T-helper 2 cell treated with Interferon-gamma antibody and Interleukin-4, amounts not matched to agents 100 ng/mL and 5 ng/mL, for 36 hours (primary cell): ENCODE measurements around the gene CCDC82. TPM values are rescaled to one million over a fixed set of nuclear protein-coding genes. Genes with fewer than 3 reads are reported as not detected.

Experiments
- intact Hi-C: fragments of 100-400 bp; cut with micrococcal nuclease; formaldehyde crosslinking; loops from one replicate; pipeline ENCODE4 v1.15.1; 2023
- total RNA-seq: library from RNA; stranded (reverse); gene quantifications from 2 replicates; pipeline ENCODE4 v1.2.3, GENCODE V29; 2022

Gene CCDC82
- total RNA-seq, 1 donor from 2014 or later = 39.9 TPM

DNA sequence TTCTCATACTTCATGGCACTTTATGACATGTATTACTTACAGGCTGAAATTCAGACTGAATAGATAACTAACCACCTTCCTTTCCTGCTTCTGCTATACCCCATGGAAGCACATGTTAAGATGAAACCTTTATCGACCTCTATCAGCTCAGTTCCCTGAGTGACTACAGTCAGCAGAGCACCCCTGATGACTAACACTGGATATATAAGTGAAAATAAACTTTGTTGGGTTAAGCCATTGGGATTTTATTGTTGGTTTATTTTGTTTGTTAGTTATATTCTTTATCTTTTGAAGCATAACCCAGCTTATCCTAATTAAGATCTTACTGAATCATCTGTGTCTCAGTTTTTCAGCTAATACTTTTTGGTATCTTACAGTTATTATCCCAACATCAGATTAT lies 23.7 kb downstream of the CCDC82 start:
- intact Hi-C loops = no loop called here

DNA sequence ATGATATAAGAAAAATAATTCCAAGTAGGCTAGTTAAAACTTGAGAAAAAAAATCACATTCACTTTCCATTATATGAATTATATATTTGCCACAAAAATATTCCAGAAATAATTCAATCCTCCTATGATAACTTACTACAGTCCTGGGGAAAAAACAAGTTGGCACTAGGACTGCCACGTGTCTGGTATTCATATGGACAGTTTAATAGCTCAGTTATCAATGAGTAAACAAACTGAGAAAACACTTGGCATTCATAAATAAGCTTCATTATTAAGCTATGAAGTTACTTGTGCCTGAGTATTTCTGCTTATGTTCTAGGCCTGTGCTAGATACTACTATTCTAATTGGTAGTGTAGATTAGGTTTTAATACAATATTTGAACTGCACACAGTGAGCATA lies 24.2 kb downstream of the CCDC82 start:
- intact Hi-C loops = no loop called here

DNA sequence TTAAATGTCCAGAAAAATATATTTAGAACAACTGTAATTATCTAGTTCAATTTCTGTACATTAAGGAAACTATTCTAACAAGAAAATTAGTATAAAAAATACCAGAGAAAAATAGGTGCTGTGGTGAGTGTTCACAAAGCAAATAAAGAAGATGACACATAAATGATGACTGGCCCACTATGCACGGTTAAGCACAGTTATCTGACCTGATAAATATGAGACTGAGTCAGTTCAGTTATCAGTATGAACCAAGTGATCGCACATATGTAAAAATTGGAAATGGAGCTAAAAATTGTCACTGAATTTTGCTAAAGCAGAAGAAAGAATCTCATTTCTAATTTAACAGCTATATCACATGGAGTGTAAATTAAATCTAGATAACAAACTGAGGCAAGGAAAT lies 27.9 kb downstream of the CCDC82 start:
- intact Hi-C loops = no loop called here

DNA sequence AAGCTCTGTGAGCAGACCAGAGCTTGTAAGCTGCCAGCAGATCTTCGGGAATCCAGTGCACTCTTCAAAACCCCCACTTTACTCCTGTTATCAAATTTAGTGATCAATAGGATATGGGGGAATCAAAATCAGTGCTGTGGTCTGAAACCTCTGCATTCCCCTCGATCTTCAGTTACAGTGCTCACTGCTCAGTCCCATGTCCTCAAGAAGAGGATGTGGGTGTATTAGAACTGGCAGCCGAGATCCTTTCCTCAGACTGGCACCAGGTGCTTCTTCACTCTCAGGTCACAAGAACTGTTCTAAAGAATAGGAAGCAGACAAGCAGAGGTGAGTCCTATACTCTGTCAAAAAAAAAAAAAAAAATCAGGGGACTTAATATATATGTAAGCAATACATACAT lies 31.4 kb downstream of the CCDC82 start:
- intact Hi-C loops = no loop called here

DNA sequence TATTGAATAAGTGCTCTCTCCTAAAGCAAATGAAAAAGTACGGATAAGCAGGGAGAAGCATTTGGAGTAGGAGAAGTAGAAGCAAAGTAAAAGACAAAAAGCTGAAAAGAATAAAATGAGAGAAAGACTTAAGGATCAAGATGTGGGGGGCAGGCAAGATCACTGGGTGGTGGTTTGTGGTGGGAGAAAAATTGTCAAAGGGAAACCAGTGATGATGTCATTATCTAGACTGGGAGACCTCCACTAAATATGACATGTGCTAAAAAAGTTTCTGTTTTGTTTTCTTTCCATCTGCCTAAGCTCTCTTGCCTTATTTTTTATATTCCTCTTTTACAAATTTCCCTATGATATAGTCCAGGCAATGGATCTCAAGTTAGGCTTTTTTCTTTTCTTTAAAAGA lies 31.9 kb downstream of the CCDC82 start:
- intact Hi-C loops = no loop called here

DNA sequence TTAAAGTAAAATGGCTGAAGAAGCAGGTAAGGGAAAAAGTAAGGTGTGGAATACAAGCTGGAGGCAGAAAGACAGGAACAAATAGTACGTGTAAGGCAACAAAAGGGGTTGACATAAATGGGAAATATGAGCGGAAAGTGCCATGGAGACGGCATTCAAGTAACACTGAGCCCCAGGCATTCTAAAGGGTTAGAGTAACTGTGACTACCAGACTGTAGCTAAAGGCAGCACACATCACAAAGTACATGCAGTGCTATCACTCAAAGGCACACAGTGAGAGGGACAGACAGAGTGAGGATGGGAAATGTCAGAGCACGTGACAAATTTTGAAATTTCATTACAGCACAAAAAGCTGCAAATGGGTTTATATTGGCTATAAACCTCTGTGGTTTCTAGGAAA lies 32.9 kb downstream of the CCDC82 start:
- intact Hi-C loops = no loop called here

DNA sequence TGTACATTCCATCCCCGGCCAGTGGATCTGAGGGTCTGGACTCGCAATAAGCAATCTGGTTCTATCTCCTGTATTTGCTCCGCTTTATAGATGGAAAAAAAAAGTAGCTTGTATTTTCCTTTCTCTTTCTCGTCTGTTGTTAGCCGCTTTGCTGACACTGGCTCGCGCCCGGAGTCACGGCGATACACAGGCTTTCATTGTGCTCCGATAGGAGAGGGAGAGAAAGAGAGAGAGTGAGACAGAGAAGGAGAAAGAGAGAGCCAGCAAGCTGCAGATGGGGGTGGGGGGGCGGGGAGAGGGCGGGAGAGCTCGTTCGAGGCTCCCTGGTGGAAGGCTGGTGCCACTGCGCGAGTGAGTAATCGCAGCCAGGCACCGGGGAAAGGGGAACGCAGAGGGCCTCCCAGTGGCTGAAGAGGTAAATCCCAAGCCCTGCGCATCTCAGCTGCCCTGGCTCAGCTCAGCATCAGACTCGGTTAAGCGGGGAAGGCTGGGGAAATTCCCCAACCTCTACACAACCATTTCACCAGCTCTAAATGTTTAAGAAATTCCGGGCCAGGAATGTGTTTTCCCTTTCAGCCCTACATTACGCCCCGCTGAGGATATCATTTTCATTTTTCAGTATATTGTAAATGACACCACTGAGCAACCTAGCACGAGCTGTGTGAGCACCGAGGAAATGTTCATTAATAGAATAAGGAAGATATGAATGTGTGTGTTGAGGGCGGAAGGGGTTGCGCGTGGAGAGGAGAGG lies 46.6 kb downstream of the CCDC82 start, which contains the start of gene MAML2:
MAML2 (minus strand) TSS at position 235 of the 751 bp plus-strand sequence. CDS start 1,300 bp downstream, outside the sequence.
- intact Hi-C loops = loop anchor here (1.0 to 10.0 kb wide), 10 partner anchors 85 to 553 kb away; partner anchors contain the start of genes CEP57 and MTMR2

DNA sequence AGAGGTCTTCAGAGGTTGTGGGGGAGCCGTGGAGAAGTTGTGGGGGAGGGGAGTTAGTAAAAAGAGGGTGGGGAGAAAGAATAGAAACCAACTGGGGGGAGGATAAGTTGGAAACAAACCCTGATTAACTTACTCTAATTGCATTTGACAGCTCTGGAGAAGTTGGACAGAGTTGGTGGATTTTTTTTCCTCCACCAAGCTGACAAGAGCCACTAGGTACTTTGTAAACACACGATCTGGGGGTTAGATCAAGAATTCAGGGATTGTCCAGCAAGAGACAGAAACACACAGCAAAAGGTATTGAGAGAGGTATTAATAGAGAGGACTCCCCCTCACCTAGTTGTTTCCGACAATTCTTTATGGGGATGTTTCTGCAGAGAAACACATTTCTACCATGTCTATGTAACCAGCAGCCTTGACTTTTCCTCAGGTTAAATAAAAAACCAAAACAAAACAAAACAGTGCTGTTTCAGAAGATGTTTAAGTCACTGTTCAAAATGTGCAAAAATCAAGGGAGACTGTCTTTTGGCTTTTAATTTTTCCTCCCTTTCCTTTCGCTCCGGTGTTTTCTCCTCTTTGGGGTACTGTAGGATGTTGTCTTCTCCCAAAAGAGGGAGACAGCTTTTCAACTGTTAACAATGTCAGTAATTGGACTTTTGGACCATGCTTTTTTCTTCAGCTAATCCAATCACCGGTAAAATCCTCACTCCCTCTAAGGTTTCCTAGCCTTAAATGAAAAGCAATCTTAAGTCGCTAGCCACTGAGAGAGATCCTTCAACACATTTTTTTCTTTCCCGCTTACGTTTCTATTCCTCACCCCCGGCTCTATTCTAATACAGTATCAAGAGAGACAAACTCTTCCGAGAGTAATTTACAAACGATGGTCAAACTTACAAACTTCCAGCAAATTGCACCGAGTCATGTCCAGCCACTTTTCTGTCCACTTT lies 47.4 kb downstream of the CCDC82 start:
- intact Hi-C loops = loop anchor here (1.0 to 10.0 kb wide), 4 partner anchors 99 to 417 kb away; partner anchors contain the start of gene MTMR2

DNA sequence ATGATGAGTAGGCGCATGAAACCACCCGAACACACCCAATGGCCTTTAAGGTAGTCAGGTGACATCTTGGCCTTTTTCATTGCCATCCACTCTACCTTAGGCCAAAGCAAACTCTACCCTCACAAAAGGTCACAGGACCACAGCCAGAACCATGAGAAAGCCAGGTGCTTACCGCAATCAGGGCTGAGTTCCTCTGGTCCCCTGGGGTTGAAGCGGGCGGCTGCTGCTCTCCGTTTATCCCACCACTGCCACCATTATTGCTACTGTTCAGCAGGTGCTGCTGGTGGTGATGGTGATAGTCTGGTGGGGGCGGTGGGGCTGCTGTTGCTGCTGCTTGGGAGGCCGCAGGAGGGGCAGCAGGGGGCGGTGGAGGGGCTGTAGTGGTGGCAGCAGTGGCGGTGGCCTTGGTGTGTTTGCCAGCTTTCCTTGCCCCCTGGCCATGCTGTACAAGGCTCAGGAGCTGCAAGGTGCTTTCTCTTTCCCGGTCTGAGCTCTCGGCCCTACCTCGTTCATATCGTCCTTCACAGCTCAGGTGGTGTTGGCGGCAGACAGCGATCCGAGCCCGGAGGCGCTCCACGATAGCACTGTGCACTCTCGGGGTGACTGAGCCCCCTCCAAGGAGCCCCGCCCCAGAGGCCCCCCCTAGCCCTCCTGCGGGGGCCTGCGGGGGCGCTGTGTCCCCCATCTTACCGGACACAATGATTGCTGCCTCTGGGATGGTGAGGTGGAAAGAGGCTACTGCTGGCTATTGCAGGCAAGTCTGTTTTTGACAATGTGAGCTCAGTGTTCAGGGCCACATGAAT lies 48.3 kb downstream of the CCDC82 start:
- intact Hi-C loops = loop anchor here (1.0 to 10.0 kb wide), 5 partner anchors 48 to 417 kb away; partner anchors contain the start of genes CCDC82 and MTMR2

DNA sequence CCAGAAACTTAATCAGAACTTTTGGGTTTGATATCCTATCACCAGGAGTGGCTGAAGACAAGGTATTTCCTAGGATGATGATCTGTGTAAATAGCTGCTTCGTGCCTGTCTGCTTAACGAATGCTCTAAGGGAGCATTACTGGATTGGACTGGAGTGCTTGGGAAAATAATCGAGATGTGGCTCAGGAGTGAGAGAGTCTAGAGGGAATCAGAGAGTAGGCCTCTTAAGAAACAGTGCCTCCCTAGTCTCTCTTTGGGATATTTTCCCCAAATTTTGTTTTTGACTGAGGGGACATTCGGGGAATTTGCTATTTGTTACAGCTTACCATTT lies 49.2 kb downstream of the CCDC82 start:
- intact Hi-C loops = loop anchor here (10.0 kb wide), 1 partner anchor 416 kb away; the partner anchor contains the start of gene MTMR2

DNA sequence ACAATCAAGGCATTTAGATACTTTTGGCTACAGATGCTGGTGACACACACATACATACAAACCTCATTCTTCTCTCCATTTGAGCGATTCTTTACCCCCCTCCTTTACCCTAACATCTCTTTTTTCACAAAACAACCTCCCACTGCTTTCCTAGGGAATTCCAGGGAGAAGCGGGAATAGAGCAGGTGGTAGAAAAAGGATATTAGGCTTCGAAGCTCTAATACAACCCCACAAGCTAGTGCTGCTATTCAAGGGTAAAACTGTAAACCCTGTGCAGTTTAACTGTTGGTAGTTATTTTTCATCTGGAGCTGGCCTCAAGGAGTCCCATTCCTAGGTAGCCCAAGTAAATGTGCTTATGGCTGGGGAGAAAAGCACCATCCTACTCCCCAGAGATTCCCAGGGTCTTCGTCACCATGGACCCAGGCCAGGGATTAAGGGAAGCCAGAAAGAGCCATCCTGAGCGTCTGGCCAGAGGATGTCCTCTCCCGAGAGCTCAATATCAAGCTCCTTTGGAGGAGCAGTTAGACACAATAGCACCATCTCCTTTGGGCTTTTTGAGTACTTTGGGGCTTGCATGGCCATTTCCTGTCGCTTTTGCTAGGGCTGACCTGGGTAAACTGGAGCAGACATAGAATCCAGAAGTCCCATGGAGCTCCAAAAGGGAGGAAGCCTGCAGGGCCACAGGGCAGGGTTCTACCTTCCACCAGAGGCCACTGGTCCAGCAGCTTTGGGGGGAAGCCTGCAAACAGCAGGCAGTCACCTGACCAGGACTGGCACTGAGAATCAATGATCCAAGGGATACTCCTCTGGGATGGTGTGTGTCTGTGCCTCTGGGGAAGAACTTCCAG lies 49.8 kb downstream of the CCDC82 start:
- intact Hi-C loops = loop anchor here (1.0 to 10.0 kb wide), 2 partner anchors 415 to 551 kb away; partner anchors contain the start of genes FAM76B and MTMR2

DNA sequence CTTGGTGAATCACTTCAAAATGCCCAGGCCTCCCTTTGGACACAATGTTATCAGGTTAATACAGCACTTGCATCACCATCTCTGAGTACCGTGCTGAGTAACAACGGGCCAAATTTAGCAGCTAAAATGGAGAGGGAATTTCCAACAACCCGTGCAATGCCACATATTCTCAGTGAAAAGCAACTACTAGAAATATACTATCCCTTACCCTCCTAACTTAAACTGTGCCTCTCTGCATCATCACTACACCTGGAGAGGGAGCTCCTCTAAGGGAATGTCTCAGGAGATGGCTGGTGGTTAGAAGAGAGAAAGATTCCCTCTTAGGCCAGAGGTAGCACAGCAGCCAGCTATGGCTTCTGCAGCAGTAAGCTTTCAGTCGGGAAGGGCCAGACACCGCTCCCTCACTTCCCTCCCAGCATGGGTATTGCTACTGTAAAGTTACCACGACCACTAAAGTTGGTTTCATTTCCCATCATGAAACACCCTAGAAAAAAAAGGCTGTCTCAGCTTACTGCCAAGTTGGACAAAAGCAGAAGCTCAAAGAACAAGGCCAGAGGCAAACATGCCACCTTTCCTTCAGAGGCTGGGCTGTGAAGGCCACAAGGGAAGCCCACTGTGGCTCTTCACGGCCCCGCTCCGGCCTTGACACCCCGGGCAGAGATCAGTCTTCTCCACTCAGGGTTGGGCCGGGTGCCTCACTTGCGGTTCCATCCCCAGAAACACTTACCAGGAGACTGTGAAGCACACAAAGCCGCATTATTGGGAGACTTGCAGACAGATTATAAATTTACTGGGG lies 50.6 kb downstream of the CCDC82 start:
- intact Hi-C loops = loop anchor here (1.0 kb wide), 1 partner anchor 550 kb away; the partner anchor contains the start of gene FAM76B

DNA sequence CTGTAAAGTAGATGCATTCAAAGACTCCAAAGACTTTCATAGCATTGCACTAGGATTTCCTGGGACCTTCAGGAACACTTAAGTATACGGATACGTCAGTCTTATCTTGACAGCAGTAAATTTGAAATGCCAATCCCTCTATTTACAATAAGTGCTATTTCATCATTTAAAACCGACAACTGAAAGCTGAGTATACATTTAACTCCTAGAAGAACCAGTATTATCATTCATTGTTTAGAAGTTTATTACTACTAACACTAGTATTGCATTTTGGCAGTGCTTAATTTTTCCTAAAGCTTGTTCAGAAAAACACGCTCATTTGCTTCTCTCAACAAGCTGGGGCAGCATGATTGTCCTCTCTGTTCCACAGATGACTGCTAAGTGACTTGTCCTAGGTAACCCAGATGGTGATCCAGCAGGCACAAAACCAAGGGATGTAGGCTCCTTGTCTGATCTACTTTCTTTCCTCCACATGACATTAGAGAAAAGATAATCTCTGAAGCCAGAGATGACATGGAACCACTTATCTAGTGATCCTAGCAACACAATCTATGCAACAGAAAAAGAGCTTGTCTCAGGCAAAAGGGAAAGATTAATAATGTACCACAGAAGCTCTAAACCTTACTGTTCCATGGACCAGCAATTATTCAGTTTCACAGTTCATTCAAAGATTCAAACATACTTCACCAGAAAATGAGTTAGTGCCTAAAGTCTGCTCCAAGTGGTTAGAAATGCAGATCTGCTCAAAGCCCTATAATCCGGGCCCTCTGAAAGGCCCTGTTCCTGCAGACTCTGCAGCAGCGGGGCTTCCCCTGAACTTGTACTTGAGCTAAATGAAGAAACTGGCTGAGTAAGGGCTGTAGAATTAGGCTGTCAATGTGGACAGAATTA lies 51.9 kb downstream of the CCDC82 start:
- intact Hi-C loops = no loop called here

DNA sequence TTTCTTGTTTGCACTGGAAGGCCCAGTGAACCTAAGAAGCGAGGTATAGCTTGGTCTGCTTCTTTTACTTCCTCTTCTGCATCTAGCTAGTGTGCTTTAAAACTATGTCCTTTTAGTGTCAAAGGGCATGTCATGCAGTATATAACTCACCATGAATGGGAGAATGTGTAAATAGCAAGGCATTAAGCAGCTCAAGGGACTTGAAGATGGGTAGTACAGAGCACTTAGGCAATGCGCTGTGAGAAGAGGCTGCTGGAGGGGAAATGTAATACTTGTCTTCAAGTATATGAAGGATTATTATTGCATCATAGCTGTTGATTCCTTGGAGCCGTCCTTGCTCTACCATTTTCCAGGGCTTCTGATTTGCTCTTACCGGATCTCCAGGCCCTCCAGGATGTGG lies 54.3 kb downstream of the CCDC82 start:
- intact Hi-C loops = no loop called here

DNA sequence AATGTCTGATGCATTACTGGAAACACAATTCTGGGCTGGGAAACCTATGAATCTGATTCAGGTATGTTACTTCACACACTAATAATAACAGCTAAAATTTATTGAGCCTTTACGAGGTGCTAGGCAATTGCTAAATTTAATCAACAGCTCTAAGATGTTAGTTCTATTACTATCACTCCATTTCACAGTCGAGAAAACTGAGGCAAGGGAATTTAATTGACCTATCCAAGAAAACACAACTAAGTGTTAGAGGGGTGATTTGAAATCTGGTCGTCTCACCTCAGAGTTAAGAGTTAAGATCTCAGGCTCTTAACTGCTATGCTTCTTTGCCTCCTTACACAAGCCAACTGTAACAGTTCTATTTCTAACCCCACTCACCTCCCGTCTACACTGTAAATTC lies 55.5 kb downstream of the CCDC82 start:
- intact Hi-C loops = loop anchor here (5.0 kb wide), 1 partner anchor 47 kb away; no protein-coding TSS in a partner anchor

DNA sequence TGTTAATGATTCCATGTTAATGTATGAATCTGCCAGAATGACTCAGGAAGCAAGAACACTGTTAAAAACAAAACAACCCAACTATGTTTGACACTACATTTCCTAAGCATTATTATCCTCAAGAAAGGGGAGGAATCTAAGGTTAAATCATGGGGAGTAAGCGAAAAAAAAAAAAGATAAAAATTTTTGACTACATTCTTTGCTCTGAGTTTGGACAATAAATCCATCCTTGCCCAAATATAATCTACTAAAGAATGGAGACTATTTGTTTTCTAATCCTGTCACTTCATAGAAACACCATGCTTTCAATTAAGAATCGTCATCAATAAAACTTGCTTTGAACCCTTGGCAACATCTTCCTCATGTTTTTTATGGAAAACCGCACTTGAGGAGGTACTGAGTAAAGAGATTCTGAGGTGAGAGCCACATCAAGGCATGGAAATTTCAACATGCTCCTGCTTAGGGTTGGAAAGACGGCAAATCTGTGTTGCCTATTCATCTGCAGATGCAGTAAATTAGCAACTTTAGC lies 56.5 kb downstream of the CCDC82 start:
- intact Hi-C loops = loop anchor here (5.0 kb wide), 1 partner anchor 46 kb away; no protein-coding TSS in a partner anchor

DNA sequence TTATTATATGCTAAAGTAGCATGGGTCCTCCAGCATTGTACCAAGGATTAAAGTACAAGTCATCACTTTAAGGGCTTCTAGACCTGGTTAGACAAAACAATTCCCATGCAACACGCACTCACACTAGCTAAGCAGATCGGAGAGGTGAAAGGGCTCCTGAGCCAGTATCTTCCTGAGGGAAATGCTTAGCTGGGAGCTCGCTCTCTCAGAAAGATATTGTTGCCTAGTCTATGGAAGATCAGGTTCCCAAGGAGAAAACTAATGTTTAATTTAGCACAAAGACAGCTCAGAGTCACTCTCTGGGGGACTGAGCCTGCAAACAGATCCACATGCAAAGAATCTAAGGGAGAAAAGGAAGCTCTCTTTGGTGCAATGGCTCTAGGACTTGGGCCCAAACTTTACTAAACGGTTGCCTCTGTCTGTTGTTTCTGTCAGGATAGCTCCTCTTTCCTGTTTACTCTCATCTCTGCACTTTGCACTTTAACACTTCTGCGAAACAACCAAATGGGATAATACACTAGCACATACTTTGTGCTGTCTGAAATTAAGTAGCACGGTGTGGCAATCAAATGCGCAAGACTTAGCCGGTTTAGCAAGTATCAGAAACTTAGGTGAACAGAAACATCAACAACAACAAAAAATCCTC lies 57.5 kb downstream of the CCDC82 start:
- intact Hi-C loops = loop anchor here (5.0 kb wide), 1 partner anchor 45 kb away; no protein-coding TSS in a partner anchor
